SK-N-SH treated with all-trans-retinoic acid at 6 μM for 48 hours (cell line): ENCODE data around the gene SLC7A1.

Source experiments
- ATAC-seq: fragments of 200-7000 bp; cut with Tn5 transposase; 3 replicates; pipeline ENCODE4 v1.9.1; 2020; ENCODE audit warnings: mild to moderate bottlenecking, moderate library complexity
- ARNTL ChIP-seq: fragments of 450-650 bp; formaldehyde crosslinking; IDR thresholded peaks from 2 replicates; pipeline ENCODE4 v1.5.0; 2020; ENCODE audit warnings: low read depth, mild to moderate bottlenecking, moderate library complexity, borderline replicate concordance
- BACH2 ChIP-seq: fragments of 250-450 bp; sonication (Bioruptor Pico); IDR thresholded peaks from 2 replicates; pipeline ENCODE4 v1.9.0; 2021; ENCODE audit warnings: mild to moderate bottlenecking, borderline replicate concordance
- CSDC2 ChIP-seq: fragments of 250-450 bp; sonication (Bioruptor Pico); IDR thresholded peaks from 2 replicates; pipeline ENCODE4 v1.5.0; 2020; ENCODE audit warnings: mild to moderate bottlenecking, moderate library complexity
- ESRRG ChIP-seq: fragments of 250-450 bp; sonication (Bioruptor Pico); IDR thresholded peaks from 2 replicates; pipeline ENCODE4 v1.6.1; 2021; ENCODE audit warnings: mild to moderate bottlenecking
- ISL1 ChIP-seq: fragments of 250-450 bp; sonication (Bioruptor Pico); IDR thresholded peaks from 2 replicates; pipeline ENCODE4 v2.1.2; 2022; ENCODE audit warnings: mild to moderate bottlenecking, moderate library complexity
- OSR1 ChIP-seq: fragments of 250-450 bp; sonication (Bioruptor Pico); IDR thresholded peaks from 2 replicates; pipeline ENCODE4 v1.8.0; 2022; ENCODE audit warnings: moderate library complexity, mild to moderate bottlenecking, inconsistent platforms
- PATZ1 ChIP-seq: fragments of 250-450 bp; sonication (Bioruptor Pico); IDR thresholded peaks from 2 replicates; pipeline ENCODE4 v1.8.0; 2020; ENCODE audit warnings: mild to moderate bottlenecking, moderate library complexity, borderline replicate concordance
- PPARA ChIP-seq: fragments of 250-450 bp; sonication (Bioruptor Pico); IDR thresholded peaks from 2 replicates; pipeline ENCODE4 v1.5.0; 2020; ENCODE audit warnings: mild to moderate bottlenecking, borderline replicate concordance
- RARB ChIP-seq: fragments of 250-450 bp; sonication (Bioruptor Pico); IDR thresholded peaks from 2 replicates; pipeline ENCODE4 v1.8.0; 2021; ENCODE audit warnings: mild to moderate bottlenecking, moderate library complexity
- SNAI2 ChIP-seq: fragments of 250-450 bp; sonication (Bioruptor Pico); IDR thresholded peaks from 2 replicates; pipeline ENCODE4 v1.5.0; 2020; ENCODE audit warnings: mild to moderate bottlenecking, moderate library complexity
- TCF4 ChIP-seq: fragments of 250-450 bp; sonication (Bioruptor Pico); IDR thresholded peaks from 2 replicates; pipeline ENCODE4 v1.8.0; 2021; ENCODE audit warnings: mild to moderate bottlenecking, moderate library complexity, borderline replicate concordance
- TOX ChIP-seq: fragments of 250-450 bp; sonication (Bioruptor Pico); IDR thresholded peaks from 2 replicates; pipeline ENCODE4 v1.8.0; 2021; ENCODE audit warnings: mild to moderate bottlenecking, moderate library complexity, borderline replicate concordance
- TSHZ2 ChIP-seq: fragments of 250-450 bp; sonication (Bioruptor Pico); IDR thresholded peaks from 2 replicates; pipeline ENCODE4 v1.5.0; 2020; ENCODE audit warnings: mild to moderate bottlenecking, moderate library complexity
- ZC3H10 ChIP-seq: fragments of 250-450 bp; sonication (Bioruptor Pico); IDR thresholded peaks from 2 replicates; pipeline ENCODE4 v1.5.1; 2021; ENCODE audit warnings: mild to moderate bottlenecking, moderate library complexity
- ZNF565 ChIP-seq: fragments of 450-650 bp; formaldehyde crosslinking; conservative IDR thresholded peaks from 2 replicates; pipeline ENCODE4 v1.5.0; 2020; ENCODE audit warnings: low read depth, mild to moderate bottlenecking, moderate library complexity
- ZNF70 ChIP-seq: fragments of 450-650 bp; formaldehyde crosslinking; IDR thresholded peaks from 2 replicates; pipeline ENCODE4 v1.5.0; 2020; ENCODE audit warnings: mild to moderate bottlenecking, moderate library complexity
- ZNF8 ChIP-seq: fragments of 450-650 bp; formaldehyde crosslinking; IDR thresholded peaks from 2 replicates; pipeline ENCODE4 v1.5.0; 2020; ENCODE audit warnings: mild to moderate bottlenecking, moderate library complexity
- TF ChIP-seq, protein P1 (sequence below): fragments of 250-450 bp; sonication (Bioruptor Pico); IDR thresholded peaks from 2 replicates; pipeline ENCODE4 v1.8.0; 2021; ENCODE audit warnings: low read depth, mild to moderate bottlenecking, moderate library complexity, borderline replicate concordance
- TF ChIP-seq, protein P2 (sequence below): fragments of 250-450 bp; sonication (Bioruptor Pico); IDR thresholded peaks from 2 replicates; pipeline ENCODE4 v1.5.1; 2020; ENCODE audit warnings: low read depth, mild to moderate bottlenecking, moderate library complexity

The SLC7A1 gene

GRCh38 chr13:29542381-29542780 lies 53.1 kb downstream of the SLC7A1 start:
- TF ChIP-seq PPARA (CRISPR knock-in tag) = no peak
- TF ChIP-seq, protein P1, sequence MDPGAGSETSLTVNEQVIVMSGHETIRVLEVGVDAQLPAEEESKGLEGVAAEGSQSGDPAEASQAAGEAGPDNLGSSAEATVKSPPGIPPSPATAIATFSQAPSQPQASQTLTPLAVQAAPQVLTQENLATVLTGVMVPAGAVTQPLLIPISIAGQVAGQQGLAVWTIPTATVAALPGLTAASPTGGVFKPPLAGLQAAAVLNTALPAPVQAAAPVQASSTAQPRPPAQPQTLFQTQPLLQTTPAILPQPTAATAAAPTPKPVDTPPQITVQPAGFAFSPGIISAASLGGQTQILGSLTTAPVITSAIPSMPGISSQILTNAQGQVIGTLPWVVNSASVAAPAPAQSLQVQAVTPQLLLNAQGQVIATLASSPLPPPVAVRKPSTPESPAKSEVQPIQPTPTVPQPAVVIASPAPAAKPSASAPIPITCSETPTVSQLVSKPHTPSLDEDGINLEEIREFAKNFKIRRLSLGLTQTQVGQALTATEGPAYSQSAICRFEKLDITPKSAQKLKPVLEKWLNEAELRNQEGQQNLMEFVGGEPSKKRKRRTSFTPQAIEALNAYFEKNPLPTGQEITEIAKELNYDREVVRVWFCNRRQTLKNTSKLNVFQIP (CRISPR knock-in tag) = no peak
- TF ChIP-seq TCF4 = no peak
- no peak for TF ChIP-seq CSDC2 (CRISPR knock-in tag)
- no peak for ATAC-seq

- ATAC-seq = no peak
- TF ChIP-seq ARNTL (CRISPR knock-in tag) (no peak), PPARA (CRISPR knock-in tag) (no peak), ESRRG (CRISPR knock-in tag) (no peak), ISL1 (CRISPR knock-in tag) (no peak), TOX (CRISPR knock-in tag) (no peak), ZNF8 (CRISPR knock-in tag) (no peak), TCF4 (no peak), TSHZ2 (CRISPR knock-in tag) (no peak), SNAI2 (no peak), ZC3H10 (CRISPR knock-in tag) (no peak), CSDC2 (CRISPR knock-in tag) (no peak), ZNF70 (CRISPR knock-in tag) (no peak)
- TF ChIP-seq, protein P1 (CRISPR knock-in tag) = no peak
These were observed 54.1 kb downstream of the SLC7A1 start for GRCh38 chr13:29541400-29541799.

- TF ChIP-seq ZNF8 (CRISPR knock-in tag) = no peak
- no peak for ATAC-seq
These were observed 54.7 kb downstream of the SLC7A1 start for GRCh38 chr13:29540799-29541198.

GRCh38 chr13:29540334-29540733 lies 55.2 kb downstream of the SLC7A1 start:
- TF ChIP-seq, protein P1 (CRISPR knock-in tag) = no peak
- TF ChIP-seq TCF4 = no peak
- TF ChIP-seq BACH2 (CRISPR knock-in tag) = no peak
- no peak for TF ChIP-seq PATZ1
- TF ChIP-seq ESRRG (CRISPR knock-in tag) = no peak
- no peak for TF ChIP-seq ISL1 (CRISPR knock-in tag)
- no peak for TF ChIP-seq ARNTL (CRISPR knock-in tag)
- no peak for TF ChIP-seq RARB (CRISPR knock-in tag)
- no peak for TF ChIP-seq ZNF565 (CRISPR knock-in tag)
- TF ChIP-seq ZNF8 (CRISPR knock-in tag) = no peak
- no peak for TF ChIP-seq OSR1 (CRISPR knock-in tag)
- TF ChIP-seq, protein P2, sequence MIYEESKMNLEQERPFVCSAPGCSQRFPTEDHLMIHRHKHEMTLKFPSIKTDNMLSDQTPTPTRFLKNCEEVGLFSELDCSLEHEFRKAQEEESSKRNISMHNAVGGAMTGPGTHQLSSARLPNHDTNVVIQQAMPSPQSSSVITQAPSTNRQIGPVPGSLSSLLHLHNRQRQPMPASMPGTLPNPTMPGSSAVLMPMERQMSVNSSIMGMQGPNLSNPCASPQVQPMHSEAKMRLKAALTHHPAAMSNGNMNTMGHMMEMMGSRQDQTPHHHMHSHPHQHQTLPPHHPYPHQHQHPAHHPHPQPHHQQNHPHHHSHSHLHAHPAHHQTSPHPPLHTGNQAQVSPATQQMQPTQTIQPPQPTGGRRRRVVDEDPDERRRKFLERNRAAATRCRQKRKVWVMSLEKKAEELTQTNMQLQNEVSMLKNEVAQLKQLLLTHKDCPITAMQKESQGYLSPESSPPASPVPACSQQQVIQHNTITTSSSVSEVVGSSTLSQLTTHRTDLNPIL (CRISPR knock-in tag) = no peak
- no peak for ATAC-seq
